H7 (cell line): Measurements from ENCODE around the gene GRN. TPM values are rescaled to one million over a fixed set of nuclear protein-coding genes. Genes with fewer than 3 reads are reported as not detected.

ENCODE experiments used
- DNase-seq: peaks from one replicate; pipeline ENCODE4 v3.0.0; 2012
- H3K27me3 ChIP-seq: 2 replicates; pipeline ENCODE4 v1.6.0; 2011; ENCODE audit warnings: mild to moderate bottlenecking, low read length; ENCODE audit not compliant: control insufficient read depth, insufficient read depth
- H3K36me3 ChIP-seq: replicated peaks from 2 replicates; pipeline ENCODE4 v1.5.1; 2011; ENCODE audit warnings: low read length; ENCODE audit not compliant: control insufficient read depth, insufficient read depth
- H3K4me3 ChIP-seq: 2 replicates; pipeline ENCODE4 v1.5.1; 2011; ENCODE audit warnings: low read depth, mild to moderate bottlenecking, control low read depth, low read length, moderate library complexity; ENCODE audit not compliant: insufficient read depth
- total RNA-seq: library from RNA; depleted of rRNA; stranded (reverse); fragments of >200 nt; shearing (Covaris generic); gene quantifications from 2 replicates; pipeline ENCODE4 v1.2.3, GENCODE V29; 2014; rRNA removed

Gene GRN
- total RNA-seq, result 122 and 161 TPM in 2 replicates

- H3K36me3 ChIP-seq, result no peaks in the 10 kb centered on the region
- DNase-seq, result peak; percentile 99
- H3K27me3 ChIP-seq, result peaks cover 2% of the 10 kb centered on the region; the same call in 1 of the 2 replicates
- H3K4me3 ChIP-seq, result peak within 1 kb of the TSS; percentile 77
Measured at GRCh38 chr17:44344939-44345453, at the start of gene GRN. GRN (plus strand) TSS chr17:44345302; CDS start chr17:44349165, 3,863 bp downstream.

- H3K4me3 ChIP-seq, result no peak overlapping the region
- no peaks in the 10 kb centered on the region for H3K27me3 ChIP-seq
- no peaks in the 10 kb centered on the region for H3K36me3 ChIP-seq
- no peak for DNase-seq
Measured at GRCh38 chr17:44297975-44298374, 47.1 kb upstream of the GRN start.

- Histone ChIP-seq H3K36me3 (no peaks in the 10 kb centered on the region), H3K4me3 (no peak overlapping the region), H3K27me3 (no peaks in the 10 kb centered on the region; the same call in 1 of the 2 replicates)
- DNase-seq, result no peak
Measured at GRCh38 chr17:44304651-44305050, 40.5 kb upstream of the GRN start.

- peak overlapping the region; percentile 58 for H3K4me3 ChIP-seq
- no peaks in the 10 kb centered on the region; the same call in 1 of the 2 replicates for H3K27me3 ChIP-seq
- H3K36me3 ChIP-seq, result no peaks in the 10 kb centered on the region
- peak; percentile 94 for DNase-seq
Measured at GRCh38 chr17:44307387-44308186, 37.5 kb upstream of the GRN start.

- peaks cover 1% of the 10 kb centered on the region; the same call in 1 of the 2 replicates for H3K27me3 ChIP-seq
- no peaks in the 10 kb centered on the region for H3K36me3 ChIP-seq
- peak; percentile 100 for DNase-seq
- peak within 1 kb of the TSS; percentile 58 for H3K4me3 ChIP-seq
Measured at GRCh38 chr17:44308320-44308818, 36.7 kb upstream of the GRN start, which contains the start of gene RUNDC3A. RUNDC3A (plus strand) TSS chr17:44308601; CDS start chr17:44308833, 232 bp downstream.

GRCh38 chr17:44308865-44309264 is 36.2 kb upstream of the GRN start:
- Histone ChIP-seq H3K36me3 (no peaks in the 10 kb centered on the region), H3K27me3 (peaks cover 2% of the 10 kb centered on the region), H3K4me3 (peak overlapping the region; percentile 41)
- DNase-seq, result peak; percentile 66

- peak; percentile 77 for DNase-seq
- H3K27me3 ChIP-seq, result peaks cover 8% of the 10 kb centered on the region
- H3K4me3 ChIP-seq, result no peak overlapping the region
- H3K36me3 ChIP-seq, result no peaks in the 10 kb centered on the region
Measured at GRCh38 chr17:44309472-44309871, 35.6 kb upstream of the GRN start.

- no peaks in the 10 kb centered on the region for H3K36me3 ChIP-seq
- H3K27me3 ChIP-seq, result peaks cover 15% of the 10 kb centered on the region
- no peak overlapping the region for H3K4me3 ChIP-seq
- no peak for DNase-seq
Measured at GRCh38 chr17:44310188-44310587, 34.9 kb upstream of the GRN start.

- no peak overlapping the region for H3K4me3 ChIP-seq
- peaks cover 20% of the 10 kb centered on the region for H3K27me3 ChIP-seq
- H3K36me3 ChIP-seq, result no peaks in the 10 kb centered on the region
- peak; percentile 50 for DNase-seq
Measured at GRCh38 chr17:44310609-44311376, 34.3 kb upstream of the GRN start.

GRCh38 chr17:44311562-44312181 is 33.4 kb upstream of the GRN start:
- Histone ChIP-seq H3K4me3 (no peak overlapping the region), H3K36me3 (no peaks in the 10 kb centered on the region), H3K27me3 (peaks cover 21% of the 10 kb centered on the region)
- DNase-seq, result peak; percentile 60

GRCh38 chr17:44312396-44313104 is 32.6 kb upstream of the GRN start:
- Histone ChIP-seq H3K36me3 (no peaks in the 10 kb centered on the region), H3K27me3 (peaks cover 27% of the 10 kb centered on the region), H3K4me3 (no peak overlapping the region)
- peak; percentile 60 for DNase-seq

GRCh38 chr17:44314031-44314430 is 31.1 kb upstream of the GRN start:
- peaks cover 27% of the 10 kb centered on the region for H3K27me3 ChIP-seq
- peak; percentile 36 for DNase-seq
- no peaks in the 10 kb centered on the region for H3K36me3 ChIP-seq
- no peak overlapping the region for H3K4me3 ChIP-seq

- Histone ChIP-seq H3K36me3 (no peaks in the 10 kb centered on the region; the same call in 1 of the 2 replicates), H3K4me3 (peak overlapping the region; percentile 64), H3K27me3 (peaks cover 27% of the 10 kb centered on the region)
- peak; percentile 64 for DNase-seq
Measured at GRCh38 chr17:44314524-44314868, 30.6 kb upstream of the GRN start.
